ENCODE measurements around the gene ARHGEF12.

Gene ARHGEF12

DNA sequence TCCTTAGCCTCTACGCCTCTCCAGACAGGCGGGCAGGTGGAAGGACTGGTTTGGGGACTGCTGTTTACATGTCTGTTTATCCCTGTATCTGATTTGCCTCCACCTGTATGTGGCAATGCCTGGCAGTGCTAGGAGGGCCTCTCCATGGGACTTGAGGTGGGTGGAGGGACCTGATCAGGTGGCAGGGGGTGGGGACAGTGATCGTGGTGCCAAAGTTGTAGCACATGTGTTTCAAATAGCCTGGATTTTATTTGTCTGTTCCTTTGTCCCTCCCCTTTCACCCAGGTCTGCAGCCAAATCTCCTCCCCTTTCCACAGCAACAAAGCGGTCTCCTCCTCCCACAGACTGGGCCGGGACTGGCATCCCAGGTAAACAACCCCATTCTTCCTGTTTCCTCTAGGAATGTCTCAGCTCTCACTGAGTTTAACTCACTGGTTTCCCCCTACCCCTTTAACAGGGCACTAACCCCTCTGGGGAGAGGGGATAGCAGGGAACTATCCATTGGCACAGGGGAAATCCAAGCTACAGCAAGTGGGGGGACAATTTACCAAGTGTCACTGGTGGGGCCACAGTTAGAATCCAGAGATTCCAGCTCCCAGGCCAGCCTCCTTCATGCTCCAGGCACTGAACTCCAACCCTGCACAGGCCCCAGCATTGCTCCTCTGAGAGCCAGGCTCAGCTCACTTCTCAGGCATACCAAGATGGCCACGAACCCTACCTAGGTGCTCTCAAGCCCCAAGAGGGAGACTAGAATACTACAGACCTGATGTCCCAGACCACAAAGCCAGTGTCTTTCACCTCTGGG lies 34.0 kb upstream of the ARHGEF12 start:
- DNase-seq = no peak
- no peaks in the 10 kb centered on the region for H3K4me1 ChIP-seq (ENCODE audit: control insufficient read depth, insufficient read depth, low read length, poor library complexity, severe bottlenecking)

DNA sequence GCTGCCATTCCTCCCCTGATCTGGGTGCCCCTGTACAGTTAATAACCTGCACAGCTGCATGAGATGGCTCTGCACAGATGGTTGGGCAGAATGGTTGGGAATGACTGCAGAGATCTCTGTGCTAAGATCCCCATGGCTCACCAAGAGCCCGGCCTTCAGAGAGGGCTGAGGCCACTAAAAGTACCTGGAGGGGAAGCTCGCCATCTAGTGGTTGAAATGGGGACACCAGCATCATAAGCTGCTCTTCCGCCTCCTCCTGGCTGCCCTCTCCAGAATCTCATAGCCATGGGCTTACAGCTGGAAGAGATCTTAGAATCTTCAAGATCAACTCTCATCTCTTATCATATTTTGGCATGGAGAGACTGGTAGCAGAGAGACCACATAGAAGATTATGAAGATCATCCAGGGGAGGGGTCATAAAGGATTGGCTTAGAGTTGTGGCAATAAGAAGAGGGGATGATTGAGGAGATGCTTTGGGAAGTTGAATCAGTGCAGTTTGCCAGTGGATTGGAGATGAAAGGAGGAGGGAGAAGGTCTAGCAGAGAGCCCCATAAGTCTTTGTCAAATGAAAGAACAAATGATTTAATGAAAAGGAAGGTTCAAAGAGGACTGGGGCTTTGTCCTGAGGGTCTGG lies 33.1 kb upstream of the ARHGEF12 start:
- Histone ChIP-seq H3K9me3 (ENCODE audit: control insufficient read depth, low read length) (no peaks in the 10 kb centered on the region), H3K36me3 (ENCODE audit: control insufficient read depth, insufficient read depth, low read length) (no peaks in the 10 kb centered on the region), H3K4me3 (ENCODE audit: insufficient read depth, low read depth, low read length, poor library complexity, severe bottlenecking) (no peak overlapping the region), H3K27ac (ENCODE audit: insufficient read depth, low read length, poor library complexity, severe bottlenecking) (no peak overlapping the region), H3K4me1 (ENCODE audit: control insufficient read depth, insufficient read depth, low read length, poor library complexity, severe bottlenecking) (no peaks in the 10 kb centered on the region), H3K27me3 (replicated peaks; ENCODE audit: control insufficient read depth, insufficient read depth, low read length, poor library complexity, severe bottlenecking) (no peaks in the 10 kb centered on the region)
- DNase-seq = peak in 2 of 3 donors; percentile 16 to 32

More for the DNA sequence above, 34.0 kb upstream of the ARHGEF12 start:
- H3K27ac ChIP-seq (ENCODE audit: insufficient read depth, low read length, poor library complexity, severe bottlenecking) = no peak overlapping the region
- no peak overlapping the region for H3K4me3 ChIP-seq (ENCODE audit: insufficient read depth, low read depth, low read length, poor library complexity, severe bottlenecking)
- no peaks in the 10 kb centered on the region for H3K9me3 ChIP-seq (ENCODE audit: control insufficient read depth, low read length)
- no peaks in the 10 kb centered on the region for H3K36me3 ChIP-seq (ENCODE audit: control insufficient read depth, insufficient read depth, low read length)
- H3K27me3 ChIP-seq (replicated peaks; ENCODE audit: control insufficient read depth, insufficient read depth, low read length, poor library complexity, severe bottlenecking) = no peaks in the 10 kb centered on the region

DNA sequence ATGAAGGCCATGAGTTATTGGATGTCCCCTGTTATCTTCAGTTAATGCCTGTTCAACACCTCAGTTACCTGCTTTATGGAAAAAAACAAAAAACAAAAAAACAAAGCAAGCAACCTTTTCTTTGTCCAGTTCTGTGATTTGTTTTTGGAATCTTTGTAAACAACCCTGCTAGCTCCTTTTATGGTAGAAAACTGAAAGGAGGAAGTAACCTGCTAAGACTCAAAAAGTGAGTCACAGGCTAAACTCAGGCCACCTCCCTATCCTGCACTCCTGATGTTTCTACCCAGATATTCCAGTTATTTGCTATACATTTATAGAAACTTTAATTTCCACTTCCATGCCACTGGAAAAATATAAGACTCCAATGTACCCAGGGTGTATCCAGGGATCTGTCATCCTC lies 31.7 kb upstream of the ARHGEF12 start:
- H3K4me3 ChIP-seq (ENCODE audit: insufficient read depth, low read depth, low read length, poor library complexity, severe bottlenecking) = no peak overlapping the region
- H3K27ac ChIP-seq (ENCODE audit: insufficient read depth, low read length, poor library complexity, severe bottlenecking) = no peak overlapping the region
- no peaks in the 10 kb centered on the region for H3K4me1 ChIP-seq (ENCODE audit: control insufficient read depth, insufficient read depth, low read length, poor library complexity, severe bottlenecking)
- H3K9me3 ChIP-seq (ENCODE audit: control insufficient read depth, low read length) = no peaks in the 10 kb centered on the region
- H3K27me3 ChIP-seq (replicated peaks; ENCODE audit: control insufficient read depth, insufficient read depth, low read length, poor library complexity, severe bottlenecking) = no peaks in the 10 kb centered on the region
- H3K36me3 ChIP-seq (ENCODE audit: control insufficient read depth, insufficient read depth, low read length) = no peaks in the 10 kb centered on the region
- DNase-seq = no peak

DNA sequence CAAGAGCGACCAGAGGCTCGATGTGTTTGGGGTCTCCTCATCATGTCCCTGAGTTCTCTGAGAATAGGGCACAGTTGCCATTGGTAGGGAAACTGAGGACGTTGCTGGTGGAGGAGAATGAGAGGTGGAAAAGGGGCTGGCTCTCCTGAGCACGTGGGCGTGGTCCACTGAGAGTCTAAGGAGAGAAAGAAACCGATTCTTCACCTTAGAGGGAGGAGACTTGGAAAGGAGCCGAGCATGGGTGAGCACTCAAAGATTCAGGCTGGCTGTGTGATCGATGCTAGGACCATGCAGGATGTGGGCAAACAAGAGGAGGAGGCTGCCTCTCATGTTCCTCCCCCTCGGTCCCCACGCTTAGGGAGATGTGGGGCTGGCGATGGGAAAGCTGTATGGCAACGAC lies 30.9 kb upstream of the ARHGEF12 start:
- DNase-seq = no peak
- Histone ChIP-seq H3K4me1 (ENCODE audit: control insufficient read depth, insufficient read depth, low read length, poor library complexity, severe bottlenecking) (no peaks in the 10 kb centered on the region), H3K9me3 (ENCODE audit: control insufficient read depth, low read length) (no peaks in the 10 kb centered on the region), H3K36me3 (ENCODE audit: control insufficient read depth, insufficient read depth, low read length) (no peaks in the 10 kb centered on the region), H3K4me3 (ENCODE audit: insufficient read depth, low read depth, low read length, poor library complexity, severe bottlenecking) (no peak overlapping the region), H3K27ac (ENCODE audit: insufficient read depth, low read length, poor library complexity, severe bottlenecking) (no peak overlapping the region), H3K27me3 (replicated peaks; ENCODE audit: control insufficient read depth, insufficient read depth, low read length, poor library complexity, severe bottlenecking) (no peaks in the 10 kb centered on the region)

DNA sequence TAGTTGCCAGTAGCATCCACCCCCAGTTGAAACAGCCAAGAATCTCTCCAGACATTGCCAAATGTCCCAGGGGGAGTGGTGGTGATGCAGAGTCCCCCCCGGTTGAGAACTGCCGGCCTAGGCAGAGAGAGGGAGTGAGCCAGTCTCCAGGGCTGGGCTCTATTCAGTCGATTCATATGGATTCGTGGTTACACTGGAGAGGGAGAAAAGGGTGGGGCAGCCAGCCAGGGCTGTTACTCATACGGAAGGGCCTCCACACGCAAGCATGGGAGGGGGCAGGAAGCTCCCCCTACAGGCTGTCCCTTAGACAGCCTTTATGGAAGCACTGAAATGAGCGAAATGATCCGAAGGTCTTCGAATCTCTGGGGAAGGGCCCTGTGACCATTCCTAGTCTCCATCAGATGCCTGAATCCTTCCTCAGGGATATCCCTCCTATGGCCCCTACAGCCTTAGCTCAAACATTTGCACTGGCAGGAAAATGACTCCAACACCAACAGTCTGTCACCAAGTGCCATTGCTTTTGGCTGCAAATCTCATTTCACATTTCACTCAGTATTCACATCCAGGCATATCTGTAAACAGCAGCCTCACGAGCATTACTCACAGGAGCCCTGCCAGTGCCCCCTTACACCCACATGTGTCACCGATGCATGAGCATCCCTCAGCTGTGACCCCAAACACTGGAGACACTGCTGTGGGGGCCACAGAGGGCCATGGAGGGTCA lies 29.5 kb upstream of the ARHGEF12 start:
- H3K27me3 ChIP-seq (replicated peaks; ENCODE audit: control insufficient read depth, insufficient read depth, low read length, poor library complexity, severe bottlenecking) = no peaks in the 10 kb centered on the region
- no peaks in the 10 kb centered on the region for H3K4me1 ChIP-seq (ENCODE audit: control insufficient read depth, insufficient read depth, low read length, poor library complexity, severe bottlenecking)
- DNase-seq = no peak
- no peaks in the 10 kb centered on the region for H3K9me3 ChIP-seq (ENCODE audit: control insufficient read depth, low read length)
- H3K36me3 ChIP-seq (ENCODE audit: control insufficient read depth, insufficient read depth, low read length) = no peaks in the 10 kb centered on the region
- no peak overlapping the region for H3K27ac ChIP-seq (ENCODE audit: insufficient read depth, low read length, poor library complexity, severe bottlenecking)
- H3K4me3 ChIP-seq (ENCODE audit: insufficient read depth, low read depth, low read length, poor library complexity, severe bottlenecking) = no peak overlapping the region

DNA sequence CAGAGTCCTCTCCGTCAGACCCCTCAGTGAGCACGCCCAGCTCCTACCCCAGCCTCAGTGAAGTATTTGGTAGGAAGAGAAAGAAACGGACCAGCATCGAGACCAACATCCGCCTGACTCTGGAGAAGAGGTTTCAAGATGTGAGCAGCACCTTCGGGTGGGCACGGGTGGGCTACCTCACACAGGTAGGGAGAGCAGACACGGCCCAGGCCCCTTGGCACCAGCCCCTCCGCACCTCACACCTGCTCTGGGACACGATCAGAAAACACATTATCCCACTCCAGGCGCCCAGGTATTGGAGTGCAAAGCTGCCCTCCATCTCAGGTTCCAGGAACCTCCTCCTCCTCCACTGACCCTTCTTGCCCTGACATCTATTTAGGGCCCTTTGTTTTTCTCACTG lies 28.7 kb upstream of the ARHGEF12 start:
- no peak for DNase-seq
- Histone ChIP-seq H3K27ac (ENCODE audit: insufficient read depth, low read length, poor library complexity, severe bottlenecking) (no peak overlapping the region), H3K27me3 (replicated peaks; ENCODE audit: control insufficient read depth, insufficient read depth, low read length, poor library complexity, severe bottlenecking) (no peaks in the 10 kb centered on the region), H3K4me3 (ENCODE audit: insufficient read depth, low read depth, low read length, poor library complexity, severe bottlenecking) (no peak overlapping the region), H3K9me3 (ENCODE audit: control insufficient read depth, low read length) (no peaks in the 10 kb centered on the region), H3K36me3 (ENCODE audit: control insufficient read depth, insufficient read depth, low read length) (no peaks in the 10 kb centered on the region), H3K4me1 (ENCODE audit: control insufficient read depth, insufficient read depth, low read length, poor library complexity, severe bottlenecking) (no peaks in the 10 kb centered on the region)

DNA sequence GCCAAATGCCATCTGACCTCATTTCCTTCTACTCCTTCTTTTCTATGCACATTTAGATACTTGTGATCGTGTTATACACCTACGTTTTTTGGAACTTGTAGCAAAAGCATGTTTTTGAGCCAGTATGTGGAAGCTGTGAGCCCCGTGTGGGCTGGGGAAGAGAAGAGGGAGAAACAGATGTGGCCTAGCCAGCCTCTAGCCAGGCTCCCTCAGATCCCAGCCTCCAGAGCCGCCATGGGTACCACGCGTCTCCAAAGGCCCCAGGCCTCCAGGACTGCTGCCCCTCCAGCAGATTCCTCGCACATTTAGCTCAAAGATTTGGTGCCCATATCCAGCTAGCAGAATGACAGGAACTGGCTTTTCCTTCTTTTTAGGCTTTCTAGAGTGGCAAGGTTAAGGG lies 28.1 kb upstream of the ARHGEF12 start:
- H3K36me3 ChIP-seq (ENCODE audit: control insufficient read depth, insufficient read depth, low read length) = no peaks in the 10 kb centered on the region
- H3K4me1 ChIP-seq (ENCODE audit: control insufficient read depth, insufficient read depth, low read length, poor library complexity, severe bottlenecking) = no peaks in the 10 kb centered on the region
- no peaks in the 10 kb centered on the region for H3K9me3 ChIP-seq (ENCODE audit: control insufficient read depth, low read length)
- no peak overlapping the region for H3K27ac ChIP-seq (ENCODE audit: insufficient read depth, low read length, poor library complexity, severe bottlenecking)
- no peaks in the 10 kb centered on the region for H3K27me3 ChIP-seq (replicated peaks; ENCODE audit: control insufficient read depth, insufficient read depth, low read length, poor library complexity, severe bottlenecking)
- no peak overlapping the region for H3K4me3 ChIP-seq (ENCODE audit: insufficient read depth, low read depth, low read length, poor library complexity, severe bottlenecking)
- no peak for DNase-seq

DNA sequence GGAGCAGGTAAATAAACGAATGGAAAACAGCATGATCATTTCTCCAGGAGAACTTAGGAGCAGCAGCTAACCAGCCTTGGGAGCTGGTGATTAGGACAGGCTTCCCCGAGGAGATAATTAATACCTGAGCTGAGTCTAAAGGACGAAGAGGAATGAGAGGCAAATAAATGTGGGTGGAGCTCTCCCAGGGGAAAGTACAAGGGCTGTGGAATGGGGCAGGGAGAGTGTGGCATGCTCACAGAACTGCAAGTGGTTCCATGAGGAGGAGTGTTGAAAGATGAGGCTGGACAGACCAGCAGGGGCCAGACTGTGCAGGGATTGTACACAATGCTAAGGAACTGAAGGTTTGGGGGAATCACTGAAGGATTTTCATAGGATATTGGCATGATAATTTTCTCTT lies 25.3 kb upstream of the ARHGEF12 start:
- Histone ChIP-seq H3K27me3 (replicated peaks; ENCODE audit: control insufficient read depth, insufficient read depth, low read length, poor library complexity, severe bottlenecking) (no peaks in the 10 kb centered on the region), H3K4me3 (ENCODE audit: insufficient read depth, low read depth, low read length, poor library complexity, severe bottlenecking) (no peak overlapping the region), H3K36me3 (ENCODE audit: control insufficient read depth, insufficient read depth, low read length) (no peaks in the 10 kb centered on the region), H3K4me1 (ENCODE audit: control insufficient read depth, insufficient read depth, low read length, poor library complexity, severe bottlenecking) (no peaks in the 10 kb centered on the region), H3K9me3 (ENCODE audit: control insufficient read depth, low read length) (no peaks in the 10 kb centered on the region), H3K27ac (ENCODE audit: insufficient read depth, low read length, poor library complexity, severe bottlenecking) (no peak overlapping the region)
- DNase-seq = no peak

DNA sequence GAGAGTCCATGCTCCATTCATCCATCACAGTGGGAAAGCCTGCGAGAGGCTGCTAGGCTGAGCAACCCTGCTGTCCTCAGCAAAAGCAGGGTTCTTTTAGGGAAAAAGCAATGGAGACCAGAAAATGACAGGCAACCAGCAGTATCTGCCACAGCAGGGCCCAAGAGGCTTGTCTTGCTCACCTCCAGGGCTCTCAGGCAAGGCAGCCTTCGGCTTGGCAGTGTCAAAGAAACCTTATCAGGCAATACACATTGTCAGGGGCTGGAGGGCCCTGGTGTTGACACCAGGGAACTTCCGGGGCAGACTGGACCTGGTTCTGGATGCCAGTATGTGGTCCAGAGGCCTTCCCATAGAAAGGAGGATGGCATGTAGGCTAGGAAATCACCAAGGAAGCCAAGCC lies 21.4 kb upstream of the ARHGEF12 start:
- H3K9me3 ChIP-seq (ENCODE audit: control insufficient read depth, low read length) = no peaks in the 10 kb centered on the region
- H3K4me1 ChIP-seq (ENCODE audit: control insufficient read depth, insufficient read depth, low read length, poor library complexity, severe bottlenecking) = no peaks in the 10 kb centered on the region
- no peak for DNase-seq
- H3K4me3 ChIP-seq (ENCODE audit: insufficient read depth, low read depth, low read length, poor library complexity, severe bottlenecking) = no peak overlapping the region
- no peaks in the 10 kb centered on the region for H3K36me3 ChIP-seq (ENCODE audit: control insufficient read depth, insufficient read depth, low read length)
- H3K27ac ChIP-seq (ENCODE audit: insufficient read depth, low read length, poor library complexity, severe bottlenecking) = no peak overlapping the region
- no peaks in the 10 kb centered on the region for H3K27me3 ChIP-seq (replicated peaks; ENCODE audit: control insufficient read depth, insufficient read depth, low read length, poor library complexity, severe bottlenecking)
